ENCODE measurements around the gene SGO1. TPM values are rescaled to one million over a fixed set of nuclear protein-coding genes. Genes with fewer than 3 reads are reported as not detected.

The SGO1 gene
- total RNA-seq, 1 experiment from 2014 or later: 31.7 TPM

GRCh38 chr3:20148466-20148865 is 37.5 kb downstream of the SGO1 start:
- Histone ChIP-seq H3K4me1 (ENCODE audit: insufficient read depth, low read length, poor library complexity, severe bottlenecking) (no peaks in the 10 kb centered on the region), H3K9me3 (ENCODE audit: low read depth, low read length, poor library complexity, severe bottlenecking) (no peaks in the 10 kb centered on the region), H3K4me3 (ENCODE audit: low read depth, low read length, poor library complexity, severe bottlenecking) (no peak overlapping the region), H3K36me3 (ENCODE audit: insufficient read depth, low read length, poor library complexity, severe bottlenecking) (no peaks in the 10 kb centered on the region), H3K27me3 (replicated peaks; ENCODE audit: insufficient read depth, low read depth, low read length, poor library complexity) (no peaks in the 10 kb centered on the region), H3K27ac (ENCODE audit: low read depth, low read length, poor library complexity, severe bottlenecking) (no peak overlapping the region)
- no peak for TF ChIP-seq EZH2 (IDR thresholded peaks at IDR 0.05; ENCODE audit: borderline replicate concordance, low read depth, low read length, poor library complexity, severe bottlenecking)
- no peak for TF ChIP-seq CTCF (conservative IDR thresholded peaks at IDR 0.05; ENCODE audit: low read depth, low read length)
- no TSS peak for BruUV-seq (replicated peaks)
- ChIA-PET CTCF (no interaction called here), POLR2A (ENCODE audit: low non-redundant PET) (no interaction called here)
- DNase-seq (ENCODE audit: low spot score): no peak
- intact Hi-C loops (cut with micrococcal nuclease; ENCODE audit: unreplicated experiment): no loop called here

- no peak for TF ChIP-seq CTCF (conservative IDR thresholded peaks at IDR 0.05; ENCODE audit: low read depth, low read length)
- no peak for TF ChIP-seq EZH2 (IDR thresholded peaks at IDR 0.05; ENCODE audit: borderline replicate concordance, low read depth, low read length, poor library complexity, severe bottlenecking)
- Histone ChIP-seq H3K9me3 (ENCODE audit: low read depth, low read length, poor library complexity, severe bottlenecking) (no peaks in the 10 kb centered on the region), H3K27ac (ENCODE audit: low read depth, low read length, poor library complexity, severe bottlenecking) (no peak overlapping the region), H3K27me3 (replicated peaks; ENCODE audit: insufficient read depth, low read depth, low read length, poor library complexity) (no peaks in the 10 kb centered on the region), H3K4me3 (ENCODE audit: low read depth, low read length, poor library complexity, severe bottlenecking) (no peak overlapping the region), H3K36me3 (ENCODE audit: insufficient read depth, low read length, poor library complexity, severe bottlenecking) (no peaks in the 10 kb centered on the region), H3K4me1 (ENCODE audit: insufficient read depth, low read length, poor library complexity, severe bottlenecking) (no peaks in the 10 kb centered on the region)
- intact Hi-C loops (cut with micrococcal nuclease; ENCODE audit: unreplicated experiment): no loop called here
- no peak for DNase-seq (ENCODE audit: low spot score)
- BruUV-seq (replicated peaks): no TSS peak
- POLR2A ChIA-PET (ENCODE audit: low non-redundant PET): no interaction called here
- CTCF ChIA-PET: no interaction called here
Observed at GRCh38 chr3:20147361-20147760, 38.6 kb downstream of the SGO1 start.

- Histone ChIP-seq H3K36me3 (ENCODE audit: insufficient read depth, low read length, poor library complexity, severe bottlenecking) (no peaks in the 10 kb centered on the region), H3K4me3 (ENCODE audit: low read depth, low read length, poor library complexity, severe bottlenecking) (no peak overlapping the region), H3K27ac (ENCODE audit: low read depth, low read length, poor library complexity, severe bottlenecking) (no peak overlapping the region), H3K4me1 (ENCODE audit: insufficient read depth, low read length, poor library complexity, severe bottlenecking) (no peaks in the 10 kb centered on the region), H3K27me3 (replicated peaks; ENCODE audit: insufficient read depth, low read depth, low read length, poor library complexity) (no peaks in the 10 kb centered on the region), H3K9me3 (ENCODE audit: low read depth, low read length, poor library complexity, severe bottlenecking) (no peaks in the 10 kb centered on the region)
- TF ChIP-seq CTCF (conservative IDR thresholded peaks at IDR 0.05; ENCODE audit: low read depth, low read length): no peak
- intact Hi-C loops (cut with micrococcal nuclease; ENCODE audit: unreplicated experiment): no loop called here
- no TSS peak for BruUV-seq (replicated peaks)
- ChIA-PET POLR2A (ENCODE audit: low non-redundant PET) (no interaction called here), CTCF (no interaction called here)
- DNase-seq (ENCODE audit: low spot score): no peak
Observed at GRCh38 chr3:20146301-20146700, 39.7 kb downstream of the SGO1 start.

Measured in A673 (cell line).